HepG2 (cell line): ENCODE data around the gene TAF3. TPM values are rescaled to one million over a fixed set of nuclear protein-coding genes. Genes with fewer than 3 reads are reported as not detected.

Experiments used
- ATAC-seq: fragments of 200-7000 bp; cut with Tn5 transposase; 3 replicates; pipeline ENCODE4 v1.9.1; 2020; ENCODE audit warnings: mild to moderate bottlenecking, moderate library complexity
- BruUV-seq: library from RNA; stranded (reverse); fragments of 400-500 nt; replicated peaks from 2 replicates; lab custom pipeline; 2021; lab: Mats Ljungman, UMichigan
- CTCF ChIA-PET: fragments of 300-600 bp; formaldehyde crosslinking; extraction: SDS; loops from one replicate; lab custom pipeline; 2021; ENCODE audit warnings: low total read pairs, inconsistent platforms, low intra/inter-chr PET ratio; lab: Yijun Ruan, JAX
- POLR2A ChIA-PET: fragments of 350-600 bp; sonication (Branson Sonifier 250); formaldehyde crosslinking; loops from one replicate; lab custom pipeline; 2020; ENCODE audit warnings: antibody characterized with exemption, inconsistent platforms; lab: Yijun Ruan, JAX
- DNase-seq: peaks from one replicate; pipeline ENCODE4 v3.0.0-alpha.2; 2015; ENCODE audit warnings: low spot score
- FAIRE-seq: peaks from 3 replicates; lab custom pipeline; 2011; peaks lifted over from hg19 to GRCh38; lab: Jason Lieb, UNC
- H2AFZ ChIP-seq: one replicate; pipeline ENCODE4 v1.6.1; 2011; ENCODE audit warnings: low read length, inconsistent platforms
- H3K27ac ChIP-seq: fragments of 300-600 bp; 3 replicates; pipeline ENCODE4 v1.8.0; 2011; ENCODE audit warnings: mixed run types, mild to moderate bottlenecking, mixed read lengths, low read length, inconsistent platforms; ENCODE audit not compliant: insufficient read depth; ENCODE audit errors: extremely low read length
- H3K27me3 ChIP-seq, 2 experiments: fragments of 200-600 bp in 1 of 2; 2 replicates in 1 of 2; 3 replicates in 1 of 2; pipeline versions ENCODE4 v1.6.0 to v1.8.0; 2011; ENCODE audit warnings: low read length in 2 of 2, mild to moderate bottlenecking in 2 of 2, moderate library complexity in 2 of 2, inconsistent platforms in 1 of 2; ENCODE audit not compliant: insufficient read depth in 2 of 2, control insufficient read depth in 1 of 2
- H3K36me3 ChIP-seq, 2 experiments: fragments of 200-600 bp in 1 of 2; replicated peaks in 1 of 2; 2 replicates in 1 of 2; 3 replicates in 1 of 2; pipeline versions ENCODE4 v1.5.1 to v1.8.0; 2011; ENCODE audit warnings: low read length in 2 of 2, inconsistent platforms in 1 of 2; ENCODE audit not compliant: insufficient read depth in 2 of 2, control insufficient read depth in 1 of 2
- H3K4me1 ChIP-seq: 2 replicates; pipeline ENCODE4 v1.5.1; 2012; ENCODE audit warnings: low read length, inconsistent platforms; ENCODE audit not compliant: insufficient read depth
- H3K4me2 ChIP-seq: 2 replicates; pipeline ENCODE4 v1.6.0; 2011; ENCODE audit warnings: low read depth, low read length, inconsistent platforms
- H3K4me3 ChIP-seq, 3 experiments: fragments of 200-600 bp in 1 of 3; sonication (generic), shearing (Covaris generic) in 1 of 3; replicated peaks in 1 of 3; 2 replicates each; pipeline ENCODE4 v1.5.1; 2011 to 2016; ENCODE audit warnings: low read length in 3 of 3, inconsistent platforms in 2 of 3, low read depth in 2 of 3, mild to moderate bottlenecking in 2 of 3, control low read depth in 1 of 3, mixed read lengths in 1 of 3; ENCODE audit not compliant: insufficient read depth in 1 of 3
- H3K79me2 ChIP-seq: one replicate; pipeline ENCODE4 v1.6.1; 2011; ENCODE audit warnings: low read length, inconsistent platforms; ENCODE audit not compliant: insufficient read depth
- H3K9ac ChIP-seq: 2 replicates; pipeline ENCODE4 v1.6.0; 2011; ENCODE audit warnings: mild to moderate bottlenecking, low read depth, low read length, inconsistent platforms; ENCODE audit not compliant: insufficient read depth
- H3K9me3 ChIP-seq: 2 replicates; pipeline ENCODE4 v1.5.1; 2012; ENCODE audit warnings: mild to moderate bottlenecking, low read length
- H4K20me1 ChIP-seq: 2 replicates; pipeline ENCODE4 v1.6.0; 2011; ENCODE audit warnings: inconsistent platforms, mild to moderate bottlenecking, low read length, moderate library complexity; ENCODE audit not compliant: insufficient read depth
- ARNT ChIP-seq: fragments of 450-650 bp; IDR thresholded peaks from 2 replicates; pipeline ENCODE4 v1.6.1; 2017
- BCL3 ChIP-seq: sonication (generic); formaldehyde crosslinking; IDR thresholded peaks from 2 replicates; pipeline ENCODE4 v1.5.1; 2020; ENCODE audit warnings: mild to moderate bottlenecking, missing genetic modification reagents, moderate library complexity
- FOXA1 ChIP-seq, 2 experiments: fragments of 450-650 bp in 1 of 2; sonication (generic) in 1 of 2; formaldehyde crosslinking in 1 of 2; IDR thresholded peaks; 2 replicates each; pipeline versions ENCODE4 v1.4.0 to v1.6.1; 2016 to 2020; ENCODE audit warnings: missing genetic modification reagents in 1 of 2
- IRX3 ChIP-seq: sonication (generic); formaldehyde crosslinking; IDR thresholded peaks from 2 replicates; pipeline ENCODE4 v1.8.1; 2023; ENCODE audit warnings: mild to moderate bottlenecking, low read depth, missing genetic modification reagents, borderline replicate concordance
- ZNF10 ChIP-seq: sonication (generic); formaldehyde crosslinking; IDR thresholded peaks from 2 replicates; pipeline ENCODE4 v1.4.0; 2020; ENCODE audit warnings: mild to moderate bottlenecking, low read depth, missing genetic modification reagents, borderline replicate concordance
- ZNF331 ChIP-seq: sonication (generic); formaldehyde crosslinking; IDR thresholded peaks from 2 replicates; pipeline ENCODE4 v1.4.0; 2020; ENCODE audit warnings: missing genetic modification reagents
- ZNF891 ChIP-seq: sonication (generic); formaldehyde crosslinking; IDR thresholded peaks from 2 replicates; pipeline ENCODE4 v1.5.0; 2020; ENCODE audit warnings: mild to moderate bottlenecking, missing genetic modification reagents
- WGBS: methylation state at CpG from one replicate; pipeline ENCODE4 v1.1.6; 2017; ENCODE audit warnings: low lambda C conversion rate; 5-methylcytosine and 5-hydroxymethylcytosine counted together
- in situ Hi-C: cut with HindIII; loops from 2 replicates; pipeline ENCODE4 v1.10.0; 2017; ENCODE audit warnings: low pct_unique_long_range_greater_than_20kb; ENCODE audit not compliant: extremely low pct_ligation_motif_present
- intact Hi-C: fragments of 100-400 bp; cut with micrococcal nuclease; formaldehyde crosslinking; loops from one replicate; pipeline ENCODE4 v1.10.0; 2022; ENCODE audit not compliant: unreplicated experiment
- polyA plus RNA-seq, 8 experiments: library from polyadenylated mRNA; depleted of rRNA in 3 of 8; stranded (reverse) in 7 of 8; unstranded in 1 of 8; fragments of >200 nt; fragmentation: Illumina TruSeq in 4 of 8; extraction: Trizol in 4 of 8; gene quantifications; 2 replicates each; pipeline versions ENCODE4 v1.2.1 to v1.2.3, GENCODE V29; 2011 to 2016; ENCODE audit warnings: low read depth in 4 of 8, missing spikeins in 1 of 8, mixed read lengths in 1 of 8; ENCODE audit not compliant: insufficient read depth in 1 of 8
- total RNA-seq, 5 experiments: library from RNA; depleted of rRNA; stranded (reverse); fragments of >200 nt; fragmentation: Illumina TruSeq; extraction: Trizol; gene quantifications; 2 replicates each; pipeline ENCODE4 v1.2.3, GENCODE V29; 2016; ENCODE audit warnings: low read depth in 1 of 5
- TF ChIP-seq, protein P1 (sequence below): sonication (generic); formaldehyde crosslinking; IDR thresholded peaks from 2 replicates; pipeline ENCODE4 v1.5.1; 2020; ENCODE audit warnings: missing genetic modification reagents, mild to moderate bottlenecking, borderline replicate concordance

The TAF3 gene
- total and polyA plus RNA-seq, 2 of the 13 experiments (the other 11 are each of a cell fraction or from before 2014, with no cell fraction given): 1.7 to 2.9 TPM

GRCh38 chr10:7933757-7934156, 115.5 kb downstream of the TAF3 start:
- no peak overlapping the region for H3K27ac ChIP-seq
- no peak overlapping the region for H3K9ac ChIP-seq
- ChIA-PET CTCF (no interaction called here), POLR2A (no interaction called here)
- no peak overlapping the region for H3K4me3 ChIP-seq
- ATAC-seq: no peak
- no peaks in the 10 kb centered on the region for H3K9me3 ChIP-seq
- WGBS: 97% methylated on average over 8 of the region's 8 CpGs
- H3K79me2 ChIP-seq: no peaks in the 10 kb centered on the region
- peaks cover 45% of the 10 kb centered on the region for H3K4me1 ChIP-seq
- intact Hi-C loops (no loop called here), in situ Hi-C loops (no loop called here)
- no peak for DNase-seq
- peak overlapping the region; percentile 63; the same call in 1 of the 2 replicates for H3K4me2 ChIP-seq
- no peak overlapping the region for H2AFZ ChIP-seq
- no peak for TF ChIP-seq ZNF331 (CRISPR knock-in tag)
- TF ChIP-seq ARNT: no peak
- no peak for TF ChIP-seq IRX3
- TF ChIP-seq, protein P1, sequence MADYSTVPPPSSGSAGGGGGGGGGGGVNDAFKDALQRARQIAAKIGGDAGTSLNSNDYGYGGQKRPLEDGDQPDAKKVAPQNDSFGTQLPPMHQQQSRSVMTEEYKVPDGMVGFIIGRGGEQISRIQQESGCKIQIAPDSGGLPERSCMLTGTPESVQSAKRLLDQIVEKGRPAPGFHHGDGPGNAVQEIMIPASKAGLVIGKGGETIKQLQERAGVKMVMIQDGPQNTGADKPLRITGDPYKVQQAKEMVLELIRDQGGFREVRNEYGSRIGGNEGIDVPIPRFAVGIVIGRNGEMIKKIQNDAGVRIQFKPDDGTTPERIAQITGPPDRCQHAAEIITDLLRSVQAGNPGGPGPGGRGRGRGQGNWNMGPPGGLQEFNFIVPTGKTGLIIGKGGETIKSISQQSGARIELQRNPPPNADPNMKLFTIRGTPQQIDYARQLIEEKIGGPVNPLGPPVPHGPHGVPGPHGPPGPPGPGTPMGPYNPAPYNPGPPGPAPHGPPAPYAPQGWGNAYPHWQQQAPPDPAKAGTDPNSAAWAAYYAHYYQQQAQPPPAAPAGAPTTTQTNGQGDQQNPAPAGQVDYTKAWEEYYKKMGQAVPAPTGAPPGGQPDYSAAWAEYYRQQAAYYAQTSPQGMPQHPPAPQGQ: no peak
- no peak for TF ChIP-seq ZNF891
- TF ChIP-seq BCL3: no peak
- TF ChIP-seq ZNF10: no peak
- no peak for TF ChIP-seq FOXA1 (IDR thresholded peaks at IDR 0.05)
- no peak for TF ChIP-seq FOXA1 (CRISPR knock-in tag; IDR thresholded peaks at IDR 0.05)
- FAIRE-seq: no peak
- no peaks in the 10 kb centered on the region for H4K20me1 ChIP-seq
- H3K27me3 ChIP-seq: no peaks in the 10 kb centered on the region
- H3K36me3 ChIP-seq: no peaks in the 10 kb centered on the region
- no TSS peak for BruUV-seq
